SK-MEL-5 (cell line): ENCODE results near the gene ZCRB1. TPM values are rescaled to one million over a fixed set of nuclear protein-coding genes. Genes with fewer than 3 reads are reported as not detected.

ENCODE experiments used
- small RNA-seq, 2 experiments: library from RNA; depleted of rRNA; stranded (forward); fragments of <200 nt; gene quantifications; one replicate each; pipeline ENCODE3, GENCODE V24; 2014
- total RNA-seq: library from RNA; depleted of rRNA; stranded (reverse); fragments of >200 nt; shearing (Covaris generic); gene quantifications from 2 replicates; pipeline ENCODE4 v1.2.3, GENCODE V29; 2014; rRNA removed

ZCRB1 gene
- total RNA-seq, 1 experiment from 2014 or later: 64.1 TPM

Small RNAs within 50 kb of the gene (small RNA-seq; reads per million reads assigned to genes)
- gene MIR7851: 0 to 0.05 reads per million in 2 experiments
- gene RF00090: 0 reads per million in 2 experiments

Other genes with a start within 250 kb of the ZCRB1 start
- 11.2 and 12.6 TPM in 2 replicates for gene GXYLT1, start 181.2 kb downstream of the ZCRB1 start, total RNA-seq
- 16.2 and 22.6 TPM in 2 replicates for gene YAF2, start 87.8 kb downstream of the ZCRB1 start, total RNA-seq
- gene PPHLN1, start 73 bp upstream of the ZCRB1 start, total RNA-seq: 94.9 and 99.2 TPM in 2 replicates